Spleen (tissue), 11 donors: ENCODE results near the gene HRH1. TPM values are rescaled to one million over a fixed set of nuclear protein-coding genes. Genes with fewer than 3 reads are reported as not detected.

ENCODE experiments used
- DNase-seq: peaks from one replicate; pipeline ENCODE4 v3.0.0-alpha.2; 2020
- H3K27ac ChIP-seq, 8 donors: fragments of 200-600 bp; sonication (generic) in 7 of 8; 1 replicate in 4 of 8; 2 replicates in 4 of 8; pipeline versions ENCODE4 v1.5.0 to v1.8.0; 2016 to 2021; ENCODE audit warnings: inconsistent platforms in 4 of 8, mild to moderate bottlenecking in 4 of 8, moderate library complexity in 1 of 8
- H3K27me3 ChIP-seq, 7 donors: fragments of 200-600 bp; sonication (generic) in 6 of 7; replicated peaks in 1 of 7; 1 replicate in 4 of 7; 2 replicates in 3 of 7; pipeline versions ENCODE4 v1.5.0 to v1.8.0; 2016 to 2021; ENCODE audit warnings: inconsistent platforms in 3 of 7, mild to moderate bottlenecking in 1 of 7
- H3K36me3 ChIP-seq, 6 donors: fragments of 200-600 bp; sonication (generic) in 5 of 6; 1 replicate in 4 of 6; 2 replicates in 2 of 6; pipeline versions ENCODE4 v1.5.0 to v1.8.0; 2016 to 2021; ENCODE audit warnings: inconsistent platforms in 2 of 6
- H3K4me1 ChIP-seq, 6 donors: fragments of 200-600 bp; sonication (generic) in 5 of 6; 1 replicate in 3 of 6; 2 replicates in 3 of 6; pipeline versions ENCODE4 v1.5.0 to v1.8.0; 2016 to 2021; ENCODE audit warnings: inconsistent platforms in 3 of 6
- H3K4me3 ChIP-seq, 8 donors: fragments of 200-600 bp; sonication (generic) in 7 of 8; 1 replicate in 4 of 8; 2 replicates in 4 of 8; pipeline versions ENCODE4 v1.5.0 to v1.8.0; 2016 to 2021; ENCODE audit warnings: inconsistent platforms in 4 of 8, mild to moderate bottlenecking in 4 of 8, moderate library complexity in 2 of 8
- H3K9me3 ChIP-seq, 8 donors: fragments of 200-600 bp; sonication (generic) in 7 of 8; 1 replicate in 4 of 8; 2 replicates in 4 of 8; pipeline versions ENCODE4 v1.5.0 to v1.8.0; 2016 to 2021; ENCODE audit warnings: inconsistent platforms in 4 of 8
- CTCF ChIP-seq, 11 experiments: fragments of 200-600 bp in 7 of 11; fragments of 450-650 bp in 4 of 11; sonication (generic) in 4 of 11; IDR thresholded peaks in 8 of 11; conservative IDR thresholded peaks in 3 of 11; 1 replicate in 7 of 11; 2 replicates in 4 of 11; pipeline versions ENCODE4 v1.4.0 to v1.8.0; 2016 to 2021; ENCODE audit warnings: antibody characterized with exemption in 11 of 11, inconsistent platforms in 4 of 11, mild to moderate bottlenecking in 1 of 11
- POLR2A ChIP-seq, 3 donors: fragments of 450-650 bp; IDR thresholded peaks; one replicate each; pipeline ENCODE4 v1.5.1; 2017; ENCODE audit warnings: antibody characterized with exemption in 3 of 3, mild to moderate bottlenecking in 1 of 3
- POLR2AphosphoS5 ChIP-seq, 3 donors: sonication (generic); formaldehyde crosslinking; IDR thresholded peaks; one replicate each; pipeline ENCODE4 v1.5.1; 2017; ENCODE audit warnings: antibody characterized with exemption in 3 of 3
- WGBS, 5 donors: extraction: QIAGEN DNeasy Blood & Tissue Kit in 3 of 5; methylation state at CpG; one replicate each; pipeline versions ENCODE4 v1.1.5 to v1.1.7; 2013 to 2018; 5-methylcytosine and 5-hydroxymethylcytosine counted together
- intact Hi-C: fragments of 100-400 bp; cut with DNase I; formaldehyde crosslinking; loops from one replicate; pipeline ENCODE4 v1.15.0; 2023; ENCODE audit warnings: low total_unique reads
- polyA plus RNA-seq, 3 donors: library from polyadenylated mRNA; stranded (reverse); fragments of 200-250 nt; gene quantifications; one replicate each; pipeline ENCODE4 v1.2.1, GENCODE V29; 2013
- total RNA-seq, 7 donors: library from RNA; depleted of rRNA in 3 of 7; stranded (reverse); fragments of >200 nt in 3 of 7; fragmentation: NEBNext Ultra II Directional in 4 of 7; extraction: Animal tissue kit (Norgen Biotek cat#: 25700) in 4 of 7; gene quantifications; one replicate each; pipeline versions ENCODE4 v1.1.0 to v1.2.1, GENCODE V29; 2016 to 2021
- donor health status: healthy with polysubstance abuse.
- donor health status: DM: no; HTN: no; CAD: no; lungs with moderate emphysema.
- donor health status: DM: no; HTN: no; CAD: no.
- donor health status: Bipolar disorder and iron deficiency.
- donor health status: healthy.
- donor health status: DM: no; HTN: no; CAD: no.
- donor health status: DM: yes; HTN: yes; CAD: no.

The HRH1 gene
- total and polyA plus RNA-seq, 10 donors: 0.15 to 4.4 (median 1.8) TPM

GRCh38 chr3:11167590-11167989 lies 13.3 kb downstream of the HRH1 start:
- Histone ChIP-seq H3K4me3 (no peak overlapping the region), H3K27me3 (peaks cover 0 to 4% (median 0%) of the 10 kb centered on the region in 7 donors), H3K4me1 (no peaks in the 10 kb centered on the region), H3K36me3 (no peaks in the 10 kb centered on the region), H3K9me3 (no peaks in the 10 kb centered on the region), H3K27ac (no peak overlapping the region)
- no peak for TF ChIP-seq POLR2AphosphoS5 (IDR thresholded peaks at IDR 0.05)
- TF ChIP-seq CTCF (IDR thresholded peaks at IDR 0.05 in 8 of 11, conservative IDR thresholded peaks at IDR 0.05 in 3 of 11): no peak
- WGBS, 5 donors: 87 to 96% (median 94%) methylated on average over 3 of the region's 3 CpGs
- intact Hi-C loops: no loop called here
- DNase-seq: peak; percentile 5

- Histone ChIP-seq H3K4me3 (no peak overlapping the region), H3K36me3 (no peaks in the 10 kb centered on the region), H3K9me3 (no peaks in the 10 kb centered on the region), H3K27ac (no peak overlapping the region), H3K4me1 (no peaks in the 10 kb centered on the region), H3K27me3 (peaks cover 0 to 4% (median 0%) of the 10 kb centered on the region in 7 donors)
- WGBS, 5 donors: 91 to 95% (median 92%) methylated on average over 13 of the region's 13 CpGs
- intact Hi-C loops: no loop called here
- DNase-seq: peak; percentile 43
- TF ChIP-seq POLR2A (IDR thresholded peaks at IDR 0.05) (no peak), POLR2AphosphoS5 (IDR thresholded peaks at IDR 0.05) (no peak), CTCF (IDR thresholded peaks at IDR 0.05 in 8 of 11, conservative IDR thresholded peaks at IDR 0.05 in 3 of 11) (no peak)
These were observed 14.1 kb downstream of the HRH1 start for GRCh38 chr3:11168406-11168805.

- intact Hi-C loops: no loop called here
- no peak overlapping the region for H3K27ac ChIP-seq
These were observed 14.8 kb downstream of the HRH1 start for GRCh38 chr3:11168881-11169805.

More at GRCh38 chr3:11168881-11169805, 14.8 kb downstream of the HRH1 start:
- peak; percentile 35 for DNase-seq
- Histone ChIP-seq H3K9me3 (no peaks in the 10 kb centered on the region), H3K4me1 (no peaks in the 10 kb centered on the region), H3K36me3 (no peaks in the 10 kb centered on the region), H3K27me3 (peaks cover 0 to 4% (median 0%) of the 10 kb centered on the region in 7 donors), H3K4me3 (no peak overlapping the region)
- TF ChIP-seq POLR2AphosphoS5 (IDR thresholded peaks at IDR 0.05) (no peak), POLR2A (IDR thresholded peaks at IDR 0.05) (no peak), CTCF (IDR thresholded peaks at IDR 0.05 in 8 of 11, conservative IDR thresholded peaks at IDR 0.05 in 3 of 11) (no peak)
- 63 to 83% (median 73%) methylated on average over 13 of the region's 13 CpGs for WGBS, 5 donors
